Neural progenitor cell (in vitro differentiated cells): Measurements from ENCODE around the gene ZNF592. TPM values are rescaled to one million over a fixed set of nuclear protein-coding genes. Genes with fewer than 3 reads are reported as not detected.

ENCODE experiments used
- DNase-seq: peaks from one replicate; pipeline ENCODE4 v3.0.0-alpha.2; 2016; ENCODE audit warnings: low spot score
- H2AFZ ChIP-seq: fragments of 200-600 bp; sonication (generic); replicated peaks from 2 replicates; pipeline ENCODE4 v1.6.1; 2016; ENCODE audit warnings: antibody characterized with exemption
- H3F3A ChIP-seq: fragments of 200-600 bp; sonication (generic); 2 replicates; pipeline ENCODE4 v1.6.1; 2016; ENCODE audit warnings: antibody characterized with exemption, low read depth
- H3K27ac ChIP-seq: fragments of 200-600 bp; sonication (generic); 2 replicates; pipeline ENCODE4 v1.5.1; 2016; ENCODE audit warnings: mild to moderate bottlenecking
- H3K27me3 ChIP-seq: fragments of 200-600 bp; sonication (generic); 2 replicates; pipeline ENCODE4 v1.6.1; 2016; ENCODE audit warnings: mild to moderate bottlenecking, moderate library complexity
- H3K36me3 ChIP-seq: fragments of 200-600 bp; sonication (generic); 2 replicates; pipeline ENCODE4 v1.5.1; 2016
- H3K4me1 ChIP-seq: fragments of 200-600 bp; sonication (generic); 2 replicates; pipeline ENCODE4 v1.6.1; 2016; ENCODE audit warnings: mixed run types
- H3K4me2 ChIP-seq: fragments of 200-600 bp; sonication (generic); 2 replicates; pipeline ENCODE4 v1.6.1; 2016
- H3K4me3 ChIP-seq: fragments of 200-600 bp; sonication (generic); 2 replicates; pipeline ENCODE4 v1.5.1; 2016
- H3K79me2 ChIP-seq: fragments of 200-600 bp; sonication (generic); 2 replicates; pipeline ENCODE4 v1.6.1; 2016; ENCODE audit warnings: low read depth
- H3K9ac ChIP-seq: fragments of 200-600 bp; sonication (generic); 2 replicates; pipeline ENCODE4 v1.6.1; 2016
- H3K9me3 ChIP-seq: fragments of 200-600 bp; sonication (generic); 2 replicates; pipeline ENCODE4 v1.5.1; 2016; ENCODE audit warnings: low read depth
- H4K20me1 ChIP-seq: fragments of 200-600 bp; sonication (generic); 2 replicates; pipeline ENCODE4 v1.6.1; 2016; ENCODE audit warnings: low read depth
- H3K27ac Mint-ChIP-seq: 3 replicates; pipeline ENCODE4 v1.8.0; 2021; ENCODE audit warnings: mixed read lengths
- H3K27me3 Mint-ChIP-seq: 2 replicates; pipeline ENCODE4 v1.8.0; 2022; ENCODE audit warnings: low read depth, mild to moderate bottlenecking, inconsistent platforms, moderate library complexity, mixed read lengths; ENCODE audit not compliant: insufficient read depth
- H3K36me3 Mint-ChIP-seq: 3 replicates; pipeline ENCODE4 v1.8.0; 2021; ENCODE audit warnings: mixed read lengths
- H3K4me1 Mint-ChIP-seq: 3 replicates; pipeline ENCODE4 v1.8.0; 2021; ENCODE audit warnings: mixed read lengths
- H3K4me3 Mint-ChIP-seq: 3 replicates; pipeline ENCODE4 v1.8.0; 2021; ENCODE audit warnings: mild to moderate bottlenecking, moderate library complexity, mixed read lengths
- H3K9me3 Mint-ChIP-seq: 3 replicates; pipeline ENCODE4 v1.8.0; 2020; ENCODE audit warnings: mixed read lengths
- EZH2 ChIP-seq: fragments of 200-600 bp; sonication (generic); IDR thresholded peaks from 2 replicates; pipeline ENCODE4 v1.6.1; 2017; ENCODE audit warnings: antibody characterized with exemption, mild to moderate bottlenecking, moderate library complexity
- EZH2phosphoT487 ChIP-seq: fragments of 200-600 bp; sonication (generic); IDR thresholded peaks from 2 replicates; pipeline ENCODE4 v1.6.1; 2017; ENCODE audit warnings: antibody characterized with exemption
- total RNA-seq: library from RNA; depleted of rRNA; stranded (reverse); fragments of >200 nt; gene quantifications from 2 replicates; pipeline ENCODE4 v1.2.3, GENCODE V29; 2015; ENCODE audit warnings: low replicate concordance
- TF ChIP-seq, protein P1 (sequence below): fragments of 200-600 bp; sonication (generic); IDR thresholded peaks from 2 replicates; pipeline ENCODE4 v1.5.1; 2017; ENCODE audit warnings: antibody characterized with exemption, mild to moderate bottlenecking

Gene ZNF592
- total RNA-seq, 1 donor from 2014 or later: 5.8 TPM

DNA sequence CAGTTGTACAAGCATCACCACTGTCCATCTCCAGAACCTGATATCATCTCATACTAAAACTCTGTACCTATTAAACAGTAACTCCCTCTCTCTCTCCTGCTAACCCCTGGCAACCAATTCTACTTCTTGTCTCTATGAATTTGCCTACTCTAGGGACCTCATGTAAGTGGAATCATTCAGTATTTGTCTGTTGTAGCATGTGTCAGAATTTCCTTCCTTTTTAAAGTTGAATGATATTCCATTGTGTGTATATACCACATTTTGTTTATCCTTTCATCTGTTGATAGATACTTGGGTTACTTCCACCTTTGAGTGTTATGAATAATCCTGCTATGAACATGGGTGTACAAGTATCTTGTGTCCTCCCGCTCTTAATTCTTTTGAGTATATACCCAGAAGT lies 16.6 kb downstream of the ZNF592 start:
- H3K4me2 ChIP-seq: no peak overlapping the region
- no peaks in the 10 kb centered on the region for H3K36me3 ChIP-seq
- peaks cover 70% of the 10 kb centered on the region for H3K79me2 ChIP-seq
- no peak overlapping the region for H3K4me3 ChIP-seq
- H3K9ac ChIP-seq: no peak overlapping the region
- H3K27ac Mint-ChIP-seq: no peak overlapping the region
- peaks cover 13% of the 10 kb centered on the region for H3K36me3 Mint-ChIP-seq
- H3K4me1 ChIP-seq: no peaks in the 10 kb centered on the region
- no peaks in the 10 kb centered on the region for H3F3A ChIP-seq
- no peak overlapping the region for H3K4me3 Mint-ChIP-seq
- TF ChIP-seq EZH2 (no peak), EZH2phosphoT487 (no peak)
- TF ChIP-seq, protein P1, sequence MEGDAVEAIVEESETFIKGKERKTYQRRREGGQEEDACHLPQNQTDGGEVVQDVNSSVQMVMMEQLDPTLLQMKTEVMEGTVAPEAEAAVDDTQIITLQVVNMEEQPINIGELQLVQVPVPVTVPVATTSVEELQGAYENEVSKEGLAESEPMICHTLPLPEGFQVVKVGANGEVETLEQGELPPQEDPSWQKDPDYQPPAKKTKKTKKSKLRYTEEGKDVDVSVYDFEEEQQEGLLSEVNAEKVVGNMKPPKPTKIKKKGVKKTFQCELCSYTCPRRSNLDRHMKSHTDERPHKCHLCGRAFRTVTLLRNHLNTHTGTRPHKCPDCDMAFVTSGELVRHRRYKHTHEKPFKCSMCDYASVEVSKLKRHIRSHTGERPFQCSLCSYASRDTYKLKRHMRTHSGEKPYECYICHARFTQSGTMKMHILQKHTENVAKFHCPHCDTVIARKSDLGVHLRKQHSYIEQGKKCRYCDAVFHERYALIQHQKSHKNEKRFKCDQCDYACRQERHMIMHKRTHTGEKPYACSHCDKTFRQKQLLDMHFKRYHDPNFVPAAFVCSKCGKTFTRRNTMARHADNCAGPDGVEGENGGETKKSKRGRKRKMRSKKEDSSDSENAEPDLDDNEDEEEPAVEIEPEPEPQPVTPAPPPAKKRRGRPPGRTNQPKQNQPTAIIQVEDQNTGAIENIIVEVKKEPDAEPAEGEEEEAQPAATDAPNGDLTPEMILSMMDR: no peak
- no peak overlapping the region for H3K27ac ChIP-seq
- no peak for DNase-seq
- H3K9me3 ChIP-seq: no peaks in the 10 kb centered on the region
- H3K27me3 ChIP-seq: no peaks in the 10 kb centered on the region
- peaks cover 4% of the 10 kb centered on the region for H3K27me3 Mint-ChIP-seq
- no peaks in the 10 kb centered on the region for H3K9me3 Mint-ChIP-seq
- H2AFZ ChIP-seq: no peak overlapping the region
- H3K4me1 Mint-ChIP-seq: no peaks in the 10 kb centered on the region
- H4K20me1 ChIP-seq: peaks cover 42% of the 10 kb centered on the region

DNA sequence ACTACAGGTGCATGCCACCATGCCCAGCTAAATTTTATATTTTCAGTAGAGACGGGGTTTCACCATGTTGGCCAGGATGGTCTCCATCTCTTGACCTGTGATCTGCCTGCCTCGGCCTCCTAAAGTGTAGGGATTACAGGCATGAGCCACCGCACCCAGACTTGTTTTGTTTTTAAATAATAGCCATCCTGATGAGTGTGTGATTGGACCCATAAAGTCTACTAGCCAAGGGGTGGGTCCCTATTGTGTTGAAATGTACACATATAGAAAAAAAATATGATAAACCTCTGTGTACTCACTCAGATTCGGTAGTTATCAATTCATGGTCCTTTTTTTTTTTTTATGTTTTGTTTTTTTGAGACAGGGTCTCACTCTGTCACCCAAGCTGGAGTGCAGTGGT lies 17.3 kb downstream of the ZNF592 start:
- H3K79me2 ChIP-seq: peaks cover 63% of the 10 kb centered on the region
- no peak overlapping the region for H3K27ac Mint-ChIP-seq
- no peaks in the 10 kb centered on the region for H3K9me3 Mint-ChIP-seq
- H3K4me2 ChIP-seq: no peak overlapping the region
- H3K27me3 Mint-ChIP-seq: peaks cover 4% of the 10 kb centered on the region
- no peaks in the 10 kb centered on the region for H3K4me1 ChIP-seq
- H3K4me1 Mint-ChIP-seq: no peaks in the 10 kb centered on the region
- H3K4me3 Mint-ChIP-seq: no peak overlapping the region
- no peaks in the 10 kb centered on the region for H3F3A ChIP-seq
- H2AFZ ChIP-seq: no peak overlapping the region
- H3K27me3 ChIP-seq: no peaks in the 10 kb centered on the region
- H3K36me3 Mint-ChIP-seq: peaks cover 13% of the 10 kb centered on the region
- H3K4me3 ChIP-seq: no peak overlapping the region
- H3K36me3 ChIP-seq: no peaks in the 10 kb centered on the region
- H3K9ac ChIP-seq: no peak overlapping the region
- H3K9me3 ChIP-seq: no peaks in the 10 kb centered on the region
- H3K27ac ChIP-seq: no peak overlapping the region
- TF ChIP-seq, protein P1: no peak
- no peak for TF ChIP-seq EZH2phosphoT487
- TF ChIP-seq EZH2: no peak
- peaks cover 35% of the 10 kb centered on the region for H4K20me1 ChIP-seq
- DNase-seq: no peak

DNA sequence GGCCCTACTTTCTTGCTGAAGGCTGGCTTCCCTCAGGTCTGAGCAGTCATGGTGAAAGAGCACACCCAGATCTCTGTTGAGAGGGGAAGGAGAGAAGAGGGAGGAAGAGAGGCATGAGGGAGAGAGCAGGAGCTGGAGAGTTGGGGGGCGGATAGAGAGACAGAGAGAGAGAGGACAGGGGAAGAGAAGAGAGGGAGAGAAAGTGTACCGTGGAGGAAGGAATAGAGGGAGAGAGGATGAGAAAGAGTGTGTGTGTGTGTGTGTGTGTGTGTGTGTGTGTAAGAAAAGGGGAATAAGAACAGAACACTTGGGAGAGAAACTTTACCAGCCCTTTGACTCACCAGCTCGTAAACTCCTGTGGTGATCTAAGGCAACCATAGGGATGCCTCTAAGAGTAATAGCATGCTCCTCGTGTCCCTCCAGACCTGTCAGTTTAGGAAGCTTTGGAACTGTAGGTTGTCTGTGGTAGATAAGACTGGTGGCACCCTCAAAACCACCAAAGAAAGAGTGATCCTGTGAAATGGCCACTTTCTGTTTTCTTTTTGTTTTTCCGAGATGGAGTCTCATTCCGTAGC lies 18.2 kb downstream of the ZNF592 start:
- H3K36me3 ChIP-seq: no peaks in the 10 kb centered on the region
- H3K4me1 ChIP-seq: no peaks in the 10 kb centered on the region
- TF ChIP-seq EZH2phosphoT487: no peak
- TF ChIP-seq EZH2: no peak
- TF ChIP-seq, protein P1: no peak
- no peak overlapping the region for H2AFZ ChIP-seq
- peaks cover 28% of the 10 kb centered on the region for H4K20me1 ChIP-seq
- H3K79me2 ChIP-seq: peaks cover 54% of the 10 kb centered on the region
- H3K27me3 ChIP-seq: no peaks in the 10 kb centered on the region
- Mint-ChIP-seq H3K36me3 (peaks cover 13% of the 10 kb centered on the region), H3K4me3 (no peak overlapping the region), H3K27ac (no peak overlapping the region), H3K27me3 (peaks cover 4% of the 10 kb centered on the region), H3K4me1 (no peaks in the 10 kb centered on the region), H3K9me3 (no peaks in the 10 kb centered on the region)
- H3K9me3 ChIP-seq: no peaks in the 10 kb centered on the region
- H3K27ac ChIP-seq: no peak overlapping the region
- no peak overlapping the region for H3K4me3 ChIP-seq
- H3K9ac ChIP-seq: no peak overlapping the region
- no peak overlapping the region for H3K4me2 ChIP-seq
- no peaks in the 10 kb centered on the region for H3F3A ChIP-seq
- DNase-seq: no peak
